Measurements from ENCODE around the gene TMEM30B. TPM values are rescaled to one million over a fixed set of nuclear protein-coding genes. Genes with fewer than 3 reads are reported as not detected.
"Not testable (repeated sequence)": the region's sequence is repeated elsewhere in the genome, so short reads cannot be mapped to it uniquely, and the experiment has no call there.

TMEM30B gene
- total and polyA plus RNA-seq, 5 donors, result 1.0 to 2.2 (median 1.5) TPM

- Histone ChIP-seq H3K9me3 (ENCODE audit: control insufficient read depth, low read length) (no peaks in the 10 kb centered on the region), H3K27me3 (ENCODE audit: control insufficient read depth, insufficient read depth) (no peaks in the 10 kb centered on the region), H3K4me1 (ENCODE audit: control insufficient read depth, insufficient read depth, low read length) (no peaks in the 10 kb centered on the region), H3K27ac (ENCODE audit: low read length) (peak overlapping the region; percentile 31), H3K4me3 (ENCODE audit: low read length) (peak overlapping the region; percentile 66)
- ATAC-seq, result peak; percentile 35 to 43
- intact Hi-C loops (cut with DNase I), result loop anchor here in 3 of 4 donors (10.0 kb wide), 2 partner anchors 113 to 133 kb away; no protein-coding TSS in a partner anchor
- DNase-seq, result peak; percentile 55 to 76 (median 76)
- 2% methylated on average over 63 of the region's 63 CpGs for WGBS
These were observed 41.1 kb upstream of the TMEM30B start for GRCh38 chr14:61322011-61322798.

GRCh38 chr14:61321385-61322010 lies 40.4 kb upstream of the TMEM30B start, which contains the start of gene PRKCH:
Gene PRKCH, plus strand, starts transcription at chr14:61321579. Its CDS starts 523 bp downstream, at chr14:61322102.
- Histone ChIP-seq H3K27me3 (ENCODE audit: control insufficient read depth, insufficient read depth) (no peaks in the 10 kb centered on the region), H3K4me1 (ENCODE audit: control insufficient read depth, insufficient read depth, low read length) (no peaks in the 10 kb centered on the region), H3K9me3 (ENCODE audit: control insufficient read depth, low read length) (no peaks in the 10 kb centered on the region), H3K27ac (ENCODE audit: low read length) (peak within 1 kb of the TSS; percentile 31), H3K4me3 (ENCODE audit: low read length) (peak within 1 kb of the TSS; percentile 66)
- ATAC-seq (peak; percentile 85 to 91), DNase-seq (peak; percentile 81 to 91 (median 90))
- WGBS, result under 1% methylated on average over 66 of the region's 66 CpGs
- intact Hi-C loops (cut with DNase I), result loop anchor here in 3 of 4 donors (10.0 kb wide), 2 partner anchors 113 to 133 kb away; no protein-coding TSS in a partner anchor

DNA sequence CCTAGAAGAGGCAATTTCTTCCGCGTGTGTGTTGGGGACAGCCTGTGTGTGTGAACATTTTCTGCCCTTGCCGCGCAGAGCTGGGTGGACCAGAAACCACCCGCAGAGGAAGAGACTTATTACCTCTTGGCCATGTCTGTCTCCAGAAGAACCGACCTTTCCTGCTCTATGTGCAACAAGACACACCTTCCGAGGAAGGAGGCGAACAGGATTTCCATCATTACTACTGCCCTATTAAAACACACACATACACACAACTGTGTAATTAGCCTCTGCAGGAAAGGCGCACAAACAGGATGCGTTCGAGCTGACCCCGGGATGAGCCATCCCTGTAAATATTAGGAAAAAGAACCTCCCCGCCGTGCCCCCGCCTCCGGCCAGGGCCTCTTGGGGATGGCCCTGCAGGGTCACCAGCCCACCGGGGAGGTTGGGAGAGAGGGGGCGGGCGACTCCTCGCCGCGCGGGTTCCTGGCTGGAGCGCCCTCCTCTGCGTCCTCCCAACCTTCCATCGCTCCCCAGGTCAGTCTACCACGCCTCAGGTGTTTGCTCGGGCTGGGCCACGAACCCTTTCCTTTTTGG lies 39.8 kb upstream of the TMEM30B start:
- H3K27ac ChIP-seq (ENCODE audit: low read length), result peak overlapping the region; percentile 5
- intact Hi-C loops (cut with DNase I), result loop anchor here in 3 of 4 donors (10.0 kb wide), 2 partner anchors 114 to 134 kb away; no protein-coding TSS in a partner anchor

DNA sequence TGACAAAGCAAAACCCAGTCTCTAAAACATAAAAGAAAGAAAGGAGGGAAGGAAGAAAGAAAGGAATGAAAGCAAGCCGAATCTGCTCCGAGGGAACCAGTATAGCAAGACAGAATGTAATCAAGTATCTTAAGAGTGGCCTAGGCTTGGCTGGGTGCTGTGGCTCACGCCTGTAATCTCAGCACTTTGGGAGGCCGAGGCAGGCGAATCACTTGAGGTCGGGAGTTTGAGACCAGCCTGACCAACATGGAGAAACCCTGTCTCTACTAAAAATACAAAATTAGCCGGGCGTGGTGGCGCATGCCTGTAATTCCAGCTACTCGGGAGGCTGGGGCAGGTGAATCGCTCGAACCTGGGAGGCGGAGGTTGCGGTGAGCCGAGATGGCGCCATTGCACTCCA lies 39.0 kb upstream of the TMEM30B start:
- not testable (repeated sequence) for ATAC-seq; H3K9me3 ChIP-seq (ENCODE audit: control insufficient read depth, low read length); DNase-seq; H3K4me3 ChIP-seq (ENCODE audit: low read length); H3K27me3 ChIP-seq (ENCODE audit: control insufficient read depth, insufficient read depth); H3K27ac ChIP-seq (ENCODE audit: low read length); H3K4me1 ChIP-seq (ENCODE audit: control insufficient read depth, insufficient read depth, low read length)
- intact Hi-C loops (cut with DNase I), result loop anchor here in 3 of 4 donors (10.0 kb wide), 2 partner anchors 115 to 135 kb away; no protein-coding TSS in a partner anchor
- WGBS, result 92% methylated on average over 16 of the region's 16 CpGs

More for the DNA sequence above, 39.8 kb upstream of the TMEM30B start:
- peak in 2 of 3 donors; percentile 32 to 54 for DNase-seq
- Histone ChIP-seq H3K9me3 (ENCODE audit: control insufficient read depth, low read length) (no peaks in the 10 kb centered on the region), H3K27me3 (ENCODE audit: control insufficient read depth, insufficient read depth) (no peaks in the 10 kb centered on the region), H3K4me1 (ENCODE audit: control insufficient read depth, insufficient read depth, low read length) (no peaks in the 10 kb centered on the region), H3K4me3 (ENCODE audit: low read length) (peak overlapping the region; percentile 66)
- 32% methylated on average over 29 of the region's 29 CpGs for WGBS
- ATAC-seq, result peak; percentile 19 to 25

GRCh38 chr14:61319706-61320105 lies 38.6 kb upstream of the TMEM30B start:
- intact Hi-C loops (cut with DNase I), result loop anchor here in 3 of 4 donors (10.0 kb wide), 2 partner anchors 115 to 135 kb away; no protein-coding TSS in a partner anchor
- H3K27me3 ChIP-seq (ENCODE audit: control insufficient read depth, insufficient read depth), result no peaks in the 10 kb centered on the region
- no peaks in the 10 kb centered on the region for H3K4me1 ChIP-seq (ENCODE audit: control insufficient read depth, insufficient read depth, low read length)
- DNase-seq (no peak), ATAC-seq (no peak)
- no peak overlapping the region for H3K27ac ChIP-seq (ENCODE audit: low read length)
- 82% methylated on average over 6 of the region's 6 CpGs for WGBS
- H3K4me3 ChIP-seq (ENCODE audit: low read length), result no peak overlapping the region
- H3K9me3 ChIP-seq (ENCODE audit: control insufficient read depth, low read length), result no peaks in the 10 kb centered on the region

DNA sequence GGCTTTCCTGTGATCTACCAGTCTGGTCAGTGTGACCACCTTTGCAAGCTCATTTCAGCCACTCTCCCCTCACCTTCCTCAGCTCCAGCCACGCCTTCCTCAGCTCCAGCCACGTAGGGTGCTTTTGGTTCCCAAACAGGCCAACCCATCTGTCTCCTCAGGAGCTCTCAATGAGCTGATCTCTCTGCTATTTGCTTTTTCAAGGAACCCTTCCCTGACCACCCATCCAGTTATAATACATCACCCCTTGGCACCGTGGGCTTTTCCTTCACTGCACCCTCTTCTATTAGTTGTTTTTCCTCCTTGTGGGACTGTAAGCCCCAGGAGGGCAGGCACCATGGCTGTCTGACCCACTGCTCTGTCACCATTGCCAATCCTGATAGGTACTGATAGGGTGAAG lies 37.9 kb upstream of the TMEM30B start:
- Histone ChIP-seq H3K4me1 (ENCODE audit: control insufficient read depth, insufficient read depth, low read length) (no peaks in the 10 kb centered on the region), H3K4me3 (ENCODE audit: low read length) (no peak overlapping the region), H3K27me3 (ENCODE audit: control insufficient read depth, insufficient read depth) (no peaks in the 10 kb centered on the region), H3K27ac (ENCODE audit: low read length) (no peak overlapping the region), H3K9me3 (ENCODE audit: control insufficient read depth, low read length) (no peaks in the 10 kb centered on the region)
- WGBS, result 86% methylated on average over 3 of the region's 3 CpGs
- intact Hi-C loops (cut with DNase I), result no loop called here
- no peak for DNase-seq
- ATAC-seq, result no peak

DNA sequence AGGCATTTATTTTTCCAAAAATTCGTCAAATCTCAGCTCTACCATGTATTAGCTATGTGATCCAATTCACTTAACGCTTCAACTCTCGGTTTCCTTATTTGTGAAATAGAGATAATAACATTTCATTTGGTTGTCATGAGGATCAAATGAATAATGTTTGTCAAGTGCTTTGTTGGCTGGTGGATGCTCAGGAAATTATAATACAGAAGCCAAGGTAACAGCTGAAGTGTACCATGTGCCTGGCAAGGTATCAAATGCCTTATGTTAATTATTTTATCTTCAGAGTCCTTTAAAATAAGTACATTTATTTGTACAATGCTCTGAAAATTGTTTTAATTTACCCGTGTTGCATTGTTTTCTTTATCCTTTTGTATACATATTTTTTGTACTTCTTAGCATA lies 34.2 kb upstream of the TMEM30B start:
- Histone ChIP-seq H3K9me3 (ENCODE audit: control insufficient read depth, low read length) (no peaks in the 10 kb centered on the region), H3K27ac (ENCODE audit: low read length) (no peak overlapping the region), H3K27me3 (ENCODE audit: control insufficient read depth, insufficient read depth) (no peaks in the 10 kb centered on the region), H3K4me3 (ENCODE audit: low read length) (no peak overlapping the region), H3K4me1 (ENCODE audit: control insufficient read depth, insufficient read depth, low read length) (no peaks in the 10 kb centered on the region)
- DNase-seq, result no peak
- intact Hi-C loops (cut with DNase I), result no loop called here
- WGBS, result 79% methylated on average over 4 of the region's 4 CpGs
- no peak for ATAC-seq

DNA sequence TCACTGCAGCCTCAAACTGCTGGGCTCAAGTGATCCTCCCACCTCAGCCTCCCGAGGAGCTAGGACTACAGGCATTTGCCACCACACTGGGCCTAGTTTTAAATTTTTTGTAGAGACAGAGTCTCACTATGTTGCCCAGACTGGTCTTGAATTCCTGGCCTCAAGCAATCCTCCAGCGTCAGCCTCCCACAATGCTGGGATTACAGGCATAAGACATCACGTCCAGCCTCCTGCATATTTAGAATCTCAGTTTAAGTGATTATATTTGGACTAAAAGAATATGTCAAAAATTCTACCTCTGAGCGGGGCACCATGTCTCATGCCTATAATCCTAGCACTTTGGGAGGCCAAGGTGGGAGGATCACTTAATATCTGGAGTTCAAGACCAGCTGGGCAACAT lies 27.6 kb upstream of the TMEM30B start:
- H3K9me3 ChIP-seq (ENCODE audit: control insufficient read depth, low read length); H3K4me1 ChIP-seq (ENCODE audit: control insufficient read depth, insufficient read depth, low read length); H3K4me3 ChIP-seq (ENCODE audit: low read length); intact Hi-C loops (cut with DNase I); DNase-seq; H3K27me3 ChIP-seq (ENCODE audit: control insufficient read depth, insufficient read depth); ATAC-seq; H3K27ac ChIP-seq (ENCODE audit: low read length): not testable (repeated sequence)
- WGBS, result 79% methylated on average over 4 of the region's 4 CpGs

- ATAC-seq (peak; percentile 72 to 90), DNase-seq (no peak)
- H3K27me3 ChIP-seq (ENCODE audit: control insufficient read depth, insufficient read depth), result no peaks in the 10 kb centered on the region
- no peak overlapping the region for H3K27ac ChIP-seq (ENCODE audit: low read length)
- H3K4me1 ChIP-seq (ENCODE audit: control insufficient read depth, insufficient read depth, low read length), result no peaks in the 10 kb centered on the region
- WGBS, result 28% methylated on average over 3 of the region's 3 CpGs
- H3K4me3 ChIP-seq (ENCODE audit: low read length), result no peak overlapping the region
- intact Hi-C loops (cut with DNase I), result no loop called here
- no peaks in the 10 kb centered on the region for H3K9me3 ChIP-seq (ENCODE audit: control insufficient read depth, low read length)
These were observed 27.1 kb upstream of the TMEM30B start for GRCh38 chr14:61308198-61308597.

GRCh38 chr14:61304688-61305087 lies 23.6 kb upstream of the TMEM30B start:
- Histone ChIP-seq H3K4me1 (ENCODE audit: control insufficient read depth, insufficient read depth, low read length) (no peaks in the 10 kb centered on the region), H3K9me3 (ENCODE audit: control insufficient read depth, low read length) (no peaks in the 10 kb centered on the region), H3K4me3 (ENCODE audit: low read length) (no peak overlapping the region), H3K27ac (ENCODE audit: low read length) (no peak overlapping the region), H3K27me3 (ENCODE audit: control insufficient read depth, insufficient read depth) (no peaks in the 10 kb centered on the region)
- no peak for DNase-seq
- intact Hi-C loops (cut with DNase I), result no loop called here
- 96% methylated on average over 2 of the region's 2 CpGs for WGBS
- no peak for ATAC-seq

GRCh38 chr14:61300754-61301153 lies 19.6 kb upstream of the TMEM30B start:
- Histone ChIP-seq H3K27ac (ENCODE audit: low read length) (no peak overlapping the region), H3K4me3 (ENCODE audit: low read length) (no peak overlapping the region), H3K4me1 (ENCODE audit: control insufficient read depth, insufficient read depth, low read length) (no peaks in the 10 kb centered on the region), H3K9me3 (ENCODE audit: control insufficient read depth, low read length) (no peaks in the 10 kb centered on the region), H3K27me3 (ENCODE audit: control insufficient read depth, insufficient read depth) (no peaks in the 10 kb centered on the region)
- ATAC-seq (no peak), DNase-seq (no peak)
- intact Hi-C loops (cut with DNase I), result no loop called here
- WGBS, result 87% methylated on average over 7 of the region's 7 CpGs
